H54 (cell line): ENCODE data around the gene SEMA4C.

Experiments
- DNase-seq: peaks from one replicate; pipeline ENCODE4 v3.0.0; 2011; ENCODE audit warnings: low spot score, mixed read lengths; ENCODE audit not compliant: insufficient read length
- FAIRE-seq: peaks from 3 replicates; lab custom pipeline; 2011; peaks lifted over from hg19 to GRCh38; lab: Jason Lieb, UNC
- POLR2A ChIP-seq: IDR thresholded peaks from 2 replicates; pipeline ENCODE4 v1.6.1; 2011; ENCODE audit warnings: low read depth, mild to moderate bottlenecking, low read length

Gene SEMA4C

DNA sequence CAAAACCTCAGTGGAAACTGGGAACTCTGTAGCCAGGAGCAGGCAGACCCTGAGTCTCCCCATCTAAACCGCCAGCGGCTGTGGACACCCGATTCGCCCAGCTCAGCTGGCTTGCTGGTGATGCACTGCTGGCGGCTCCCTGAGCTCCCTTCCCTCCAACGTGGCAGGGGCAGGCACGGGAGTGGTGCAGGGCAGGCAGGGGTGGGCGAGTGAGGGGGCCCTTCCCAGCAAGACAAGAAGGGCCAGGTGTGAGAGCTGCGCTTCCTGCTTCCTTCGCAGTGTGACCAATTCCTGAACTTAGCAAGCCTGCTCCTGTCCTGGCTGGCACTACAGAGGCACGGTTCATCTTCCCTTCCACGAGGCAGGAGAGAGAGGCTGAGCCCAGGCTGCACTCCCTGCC is 12.3 kb upstream of the SEMA4C start:
- no peak for FAIRE-seq
- TF ChIP-seq POLR2A = no peak
- no peak for DNase-seq

GRCh38 chr2:96881349-96882195 is 11.7 kb upstream of the SEMA4C start:
- TF ChIP-seq POLR2A = no peak
- no peak for FAIRE-seq
- DNase-seq = no peak

GRCh38 chr2:96880891-96881273 is 11.0 kb upstream of the SEMA4C start:
- TF ChIP-seq POLR2A = no peak
- no peak for FAIRE-seq
- no peak for DNase-seq

GRCh38 chr2:96879545-96880040 is 9.7 kb upstream of the SEMA4C start:
- DNase-seq = no peak
- no peak for FAIRE-seq
- TF ChIP-seq POLR2A = no peak

- no peak for TF ChIP-seq POLR2A
- DNase-seq (no peak), FAIRE-seq (no peak)
Measured at GRCh38 chr2:96878796-96879544, 9.1 kb upstream of the SEMA4C start.

- DNase-seq (no peak), FAIRE-seq (no peak)
- TF ChIP-seq POLR2A = no peak
Measured at GRCh38 chr2:96878171-96878570, 8.3 kb upstream of the SEMA4C start.

DNA sequence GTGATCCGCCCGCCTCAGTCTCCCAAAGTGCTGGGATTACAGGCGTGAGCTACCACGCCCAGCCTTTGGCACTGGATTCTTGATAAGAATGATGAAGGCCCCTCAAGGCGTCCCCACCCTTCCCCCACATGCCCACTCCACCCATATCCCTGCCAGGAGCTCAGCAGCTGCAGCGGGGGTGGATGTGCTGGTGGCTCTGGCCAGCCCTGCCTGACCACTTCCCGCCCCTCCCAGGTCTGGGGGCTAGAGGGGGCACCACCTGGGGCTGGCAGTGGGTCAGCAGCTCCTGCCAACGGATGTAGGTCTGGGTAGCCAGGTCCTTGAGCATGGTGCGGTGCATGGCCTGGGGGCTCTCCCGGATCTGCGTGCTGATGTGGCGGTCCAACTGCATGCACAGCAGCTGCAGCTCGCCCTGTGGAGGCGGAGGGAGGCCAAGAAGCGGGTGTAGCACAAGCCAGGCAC is 7.8 kb upstream of the SEMA4C start:
- no peak for FAIRE-seq
- DNase-seq = no peak
- TF ChIP-seq POLR2A = no peak

GRCh38 chr2:96877042-96877451 is 7.2 kb upstream of the SEMA4C start:
- TF ChIP-seq POLR2A = no peak
- FAIRE-seq = no peak
- DNase-seq = no peak

DNA sequence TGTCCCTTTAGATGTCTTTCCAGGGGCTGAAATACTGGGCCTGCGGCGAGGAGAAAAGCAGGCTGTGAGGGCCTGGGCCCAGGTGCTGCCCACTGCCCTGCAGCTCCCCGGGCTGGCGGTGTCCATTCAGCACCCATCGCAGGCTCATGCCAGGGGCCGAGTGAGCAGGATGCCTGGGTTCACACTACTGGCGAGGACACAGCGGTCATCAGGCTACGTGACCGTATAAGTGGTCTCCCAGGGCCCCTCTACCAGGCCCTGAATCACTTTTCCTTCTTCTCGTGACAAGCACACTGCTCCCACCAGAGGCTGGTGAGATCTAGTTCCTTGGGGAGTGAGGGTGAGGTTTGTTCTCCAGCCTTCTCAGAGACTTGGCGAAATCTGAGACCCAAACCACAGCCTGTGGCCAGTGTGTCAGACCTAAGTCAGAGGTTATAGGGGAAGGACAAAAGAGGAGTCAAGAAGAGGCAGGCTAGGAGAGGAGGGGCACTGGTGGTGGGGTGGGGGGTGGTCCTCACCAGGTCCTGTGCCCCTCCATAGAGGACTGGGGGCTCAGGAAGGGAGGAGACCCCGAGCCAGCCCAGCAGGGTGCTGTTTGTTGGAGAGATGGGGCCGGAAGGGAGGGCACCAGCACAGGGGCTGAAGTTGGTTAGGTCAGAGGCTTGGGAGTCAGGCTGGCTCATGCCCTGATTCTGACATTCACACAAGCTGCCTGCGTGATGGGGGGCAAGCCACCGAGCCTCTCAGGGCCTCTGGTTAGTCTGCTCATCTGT is 6.6 kb upstream of the SEMA4C start:
- FAIRE-seq (peak; percentile 23), DNase-seq (peak; percentile 86)
- TF ChIP-seq POLR2A = no peak

GRCh38 chr2:96875498-96876268 is 5.8 kb upstream of the SEMA4C start:
- TF ChIP-seq POLR2A = no peak
- DNase-seq (no peak), FAIRE-seq (no peak)

- no peak for FAIRE-seq
- no peak for TF ChIP-seq POLR2A
- DNase-seq = no peak
Measured at GRCh38 chr2:96874198-96874831, 4.4 kb upstream of the SEMA4C start.

DNA sequence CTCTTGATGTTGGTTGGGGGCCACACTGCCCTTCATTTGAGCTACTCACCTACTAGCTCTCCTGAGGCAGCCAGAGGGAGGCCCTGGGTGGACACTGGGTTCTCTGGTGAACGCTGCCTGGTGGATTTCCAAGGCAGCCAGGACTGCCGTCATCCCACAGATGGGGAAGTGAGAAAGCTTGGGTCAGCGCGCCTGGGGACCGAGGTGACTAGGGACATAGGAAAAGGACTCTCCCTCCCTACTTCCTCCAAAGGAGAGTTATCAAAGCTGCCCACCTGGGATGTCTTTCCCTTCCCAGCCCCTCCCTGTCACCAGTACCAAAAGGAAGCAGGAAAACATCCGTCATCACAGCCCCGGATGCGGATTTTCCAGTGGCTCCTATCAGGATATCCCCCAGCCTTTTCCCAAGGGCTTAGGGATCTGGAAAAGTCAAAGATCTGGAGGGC is 3.8 kb upstream of the SEMA4C start:
- no peak for DNase-seq
- FAIRE-seq = no peak
- no peak for TF ChIP-seq POLR2A

DNA sequence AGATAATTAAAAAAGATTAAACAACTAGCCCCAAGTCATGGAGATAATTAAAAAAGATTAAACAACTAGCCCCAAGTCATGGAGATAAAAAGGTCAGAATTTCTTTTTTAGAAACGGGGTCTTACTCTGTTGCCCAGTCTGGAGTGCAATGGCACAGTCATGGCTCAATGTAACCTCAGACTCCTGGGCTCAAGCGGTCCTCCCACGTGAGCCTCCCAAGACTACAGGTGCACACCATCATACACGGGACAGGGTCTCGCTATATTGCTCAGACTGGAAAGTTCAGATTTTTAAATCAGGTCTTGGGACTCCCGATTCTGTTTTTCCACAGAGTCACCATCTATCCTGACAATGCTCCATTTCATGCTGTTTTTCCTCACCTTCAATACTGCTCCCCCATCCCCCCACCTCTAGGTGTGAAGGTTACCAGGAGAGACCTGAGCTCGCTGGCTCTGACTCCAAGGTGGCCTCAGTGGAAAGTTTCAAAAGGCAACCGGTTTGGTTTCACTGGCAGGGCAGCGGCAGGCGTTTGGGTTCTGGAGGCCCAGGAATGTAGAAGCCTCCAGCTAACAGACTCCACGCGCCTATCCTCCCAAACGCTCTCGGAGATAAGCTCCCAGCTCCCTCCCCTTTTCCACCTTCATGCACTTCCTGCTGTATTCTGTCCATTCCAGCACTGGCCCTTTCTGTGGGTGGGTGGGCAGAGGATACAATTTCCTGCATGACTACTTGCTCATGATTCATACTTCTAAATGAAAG is 2.9 kb upstream of the SEMA4C start:
- TF ChIP-seq POLR2A = no peak
- FAIRE-seq = no peak
- DNase-seq = no peak
